Neural progenitor cell (in vitro differentiated cells): ENCODE measurements around the gene CDK2AP2. TPM values are rescaled to one million over a fixed set of nuclear protein-coding genes. Genes with fewer than 3 reads are reported as not detected.

Experiments used
- DNase-seq: peaks from one replicate; pipeline ENCODE4 v3.0.0-alpha.2; 2016; ENCODE audit warnings: low spot score
- H2AFZ ChIP-seq: fragments of 200-600 bp; sonication (generic); replicated peaks from 2 replicates; pipeline ENCODE4 v1.6.1; 2016; ENCODE audit warnings: antibody characterized with exemption
- H3F3A ChIP-seq: fragments of 200-600 bp; sonication (generic); 2 replicates; pipeline ENCODE4 v1.6.1; 2016; ENCODE audit warnings: antibody characterized with exemption, low read depth
- H3K27ac ChIP-seq: fragments of 200-600 bp; sonication (generic); 2 replicates; pipeline ENCODE4 v1.5.1; 2016; ENCODE audit warnings: mild to moderate bottlenecking
- H3K27me3 ChIP-seq: fragments of 200-600 bp; sonication (generic); 2 replicates; pipeline ENCODE4 v1.6.1; 2016; ENCODE audit warnings: mild to moderate bottlenecking, moderate library complexity
- H3K36me3 ChIP-seq: fragments of 200-600 bp; sonication (generic); 2 replicates; pipeline ENCODE4 v1.5.1; 2016
- H3K4me1 ChIP-seq: fragments of 200-600 bp; sonication (generic); 2 replicates; pipeline ENCODE4 v1.6.1; 2016; ENCODE audit warnings: mixed run types
- H3K4me2 ChIP-seq: fragments of 200-600 bp; sonication (generic); 2 replicates; pipeline ENCODE4 v1.6.1; 2016
- H3K4me3 ChIP-seq: fragments of 200-600 bp; sonication (generic); 2 replicates; pipeline ENCODE4 v1.5.1; 2016
- H3K79me2 ChIP-seq: fragments of 200-600 bp; sonication (generic); 2 replicates; pipeline ENCODE4 v1.6.1; 2016; ENCODE audit warnings: low read depth
- H3K9ac ChIP-seq: fragments of 200-600 bp; sonication (generic); 2 replicates; pipeline ENCODE4 v1.6.1; 2016
- H3K9me3 ChIP-seq: fragments of 200-600 bp; sonication (generic); 2 replicates; pipeline ENCODE4 v1.5.1; 2016; ENCODE audit warnings: low read depth
- H4K20me1 ChIP-seq: fragments of 200-600 bp; sonication (generic); 2 replicates; pipeline ENCODE4 v1.6.1; 2016; ENCODE audit warnings: low read depth
- H3K27ac Mint-ChIP-seq: 3 replicates; pipeline ENCODE4 v1.8.0; 2021; ENCODE audit warnings: mixed read lengths
- H3K27me3 Mint-ChIP-seq: 2 replicates; pipeline ENCODE4 v1.8.0; 2022; ENCODE audit warnings: low read depth, mild to moderate bottlenecking, inconsistent platforms, moderate library complexity, mixed read lengths; ENCODE audit not compliant: insufficient read depth
- H3K36me3 Mint-ChIP-seq: 3 replicates; pipeline ENCODE4 v1.8.0; 2021; ENCODE audit warnings: mixed read lengths
- H3K4me1 Mint-ChIP-seq: 3 replicates; pipeline ENCODE4 v1.8.0; 2021; ENCODE audit warnings: mixed read lengths
- H3K4me3 Mint-ChIP-seq: 3 replicates; pipeline ENCODE4 v1.8.0; 2021; ENCODE audit warnings: mild to moderate bottlenecking, moderate library complexity, mixed read lengths
- H3K9me3 Mint-ChIP-seq: 3 replicates; pipeline ENCODE4 v1.8.0; 2020; ENCODE audit warnings: mixed read lengths
- EZH2 ChIP-seq: fragments of 200-600 bp; sonication (generic); IDR thresholded peaks from 2 replicates; pipeline ENCODE4 v1.6.1; 2017; ENCODE audit warnings: antibody characterized with exemption, mild to moderate bottlenecking, moderate library complexity
- EZH2phosphoT487 ChIP-seq: fragments of 200-600 bp; sonication (generic); IDR thresholded peaks from 2 replicates; pipeline ENCODE4 v1.6.1; 2017; ENCODE audit warnings: antibody characterized with exemption
- total RNA-seq: library from RNA; depleted of rRNA; stranded (reverse); fragments of >200 nt; gene quantifications from 2 replicates; pipeline ENCODE4 v1.2.3, GENCODE V29; 2015; ENCODE audit warnings: low replicate concordance
- TF ChIP-seq, protein P1 (sequence below): fragments of 200-600 bp; sonication (generic); IDR thresholded peaks from 2 replicates; pipeline ENCODE4 v1.5.1; 2017; ENCODE audit warnings: antibody characterized with exemption, mild to moderate bottlenecking

CDK2AP2 gene
- total RNA-seq, 1 donor from 2014 or later: 2.1 TPM

DNA sequence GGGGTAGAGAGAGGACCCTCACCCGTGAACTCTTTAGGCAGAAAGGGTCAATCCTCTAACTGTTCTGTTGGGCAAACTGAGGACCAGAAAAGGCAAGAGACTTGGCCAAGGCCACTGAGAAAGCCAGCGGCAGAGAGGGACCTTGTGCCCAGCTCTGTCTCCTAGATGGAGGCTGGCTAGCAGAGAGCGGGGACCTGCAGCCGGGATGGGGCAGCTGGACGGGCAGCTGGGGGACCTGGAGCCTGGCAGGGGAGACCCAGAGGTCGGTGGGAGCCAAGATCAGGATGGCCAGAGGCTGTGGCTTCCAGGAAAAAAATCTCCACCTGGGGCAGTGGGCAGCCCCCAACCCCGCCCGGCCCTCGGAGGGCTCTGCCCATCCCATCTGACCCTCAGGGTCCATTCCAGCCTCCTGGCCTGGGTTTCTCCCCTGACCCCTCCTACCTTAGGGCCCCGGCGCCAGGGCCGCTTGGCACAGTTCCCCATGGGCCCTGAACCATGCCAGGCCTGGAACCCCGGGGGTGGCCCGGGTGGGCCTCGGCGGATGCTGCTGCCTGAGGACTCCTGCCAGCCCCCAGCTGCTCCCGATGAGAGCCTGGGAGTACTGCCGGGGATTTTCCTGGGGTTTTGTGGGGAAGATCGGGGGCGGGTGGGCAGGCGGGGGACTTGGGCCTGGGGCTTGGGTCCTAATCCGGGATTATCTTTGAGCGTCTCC lies 15.0 kb upstream of the CDK2AP2 start, which contains the start of gene CABP2:
Gene CABP2, minus strand, starts transcription at position 603 of the 712 bp plus-strand sequence. Its CDS starts 120 bp downstream, at position 483.
- Histone ChIP-seq H3F3A (no peaks in the 10 kb centered on the region), H3K27me3 (no peaks in the 10 kb centered on the region), H3K79me2 (no peaks in the 10 kb centered on the region), H3K4me2 (no peak within 1 kb of the TSS), H3K4me3 (no peak within 1 kb of the TSS), H3K9ac (no peak within 1 kb of the TSS), H4K20me1 (no peaks in the 10 kb centered on the region), H3K4me1 (no peaks in the 10 kb centered on the region), H2AFZ (no peak within 1 kb of the TSS), H3K27ac (no peak within 1 kb of the TSS), H3K9me3 (no peaks in the 10 kb centered on the region), H3K36me3 (no peaks in the 10 kb centered on the region)
- DNase-seq: peak; percentile 17
- TF ChIP-seq, protein P1, sequence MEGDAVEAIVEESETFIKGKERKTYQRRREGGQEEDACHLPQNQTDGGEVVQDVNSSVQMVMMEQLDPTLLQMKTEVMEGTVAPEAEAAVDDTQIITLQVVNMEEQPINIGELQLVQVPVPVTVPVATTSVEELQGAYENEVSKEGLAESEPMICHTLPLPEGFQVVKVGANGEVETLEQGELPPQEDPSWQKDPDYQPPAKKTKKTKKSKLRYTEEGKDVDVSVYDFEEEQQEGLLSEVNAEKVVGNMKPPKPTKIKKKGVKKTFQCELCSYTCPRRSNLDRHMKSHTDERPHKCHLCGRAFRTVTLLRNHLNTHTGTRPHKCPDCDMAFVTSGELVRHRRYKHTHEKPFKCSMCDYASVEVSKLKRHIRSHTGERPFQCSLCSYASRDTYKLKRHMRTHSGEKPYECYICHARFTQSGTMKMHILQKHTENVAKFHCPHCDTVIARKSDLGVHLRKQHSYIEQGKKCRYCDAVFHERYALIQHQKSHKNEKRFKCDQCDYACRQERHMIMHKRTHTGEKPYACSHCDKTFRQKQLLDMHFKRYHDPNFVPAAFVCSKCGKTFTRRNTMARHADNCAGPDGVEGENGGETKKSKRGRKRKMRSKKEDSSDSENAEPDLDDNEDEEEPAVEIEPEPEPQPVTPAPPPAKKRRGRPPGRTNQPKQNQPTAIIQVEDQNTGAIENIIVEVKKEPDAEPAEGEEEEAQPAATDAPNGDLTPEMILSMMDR: no peak
- no peak for TF ChIP-seq EZH2
- no peak for TF ChIP-seq EZH2phosphoT487
- Mint-ChIP-seq H3K9me3 (peaks cover 8% of the 10 kb centered on the region), H3K27me3 (peaks cover 12% of the 10 kb centered on the region), H3K4me1 (peaks cover 11% of the 10 kb centered on the region), H3K36me3 (no peaks in the 10 kb centered on the region), H3K4me3 (no peak within 1 kb of the TSS), H3K27ac (no peak within 1 kb of the TSS)

DNA sequence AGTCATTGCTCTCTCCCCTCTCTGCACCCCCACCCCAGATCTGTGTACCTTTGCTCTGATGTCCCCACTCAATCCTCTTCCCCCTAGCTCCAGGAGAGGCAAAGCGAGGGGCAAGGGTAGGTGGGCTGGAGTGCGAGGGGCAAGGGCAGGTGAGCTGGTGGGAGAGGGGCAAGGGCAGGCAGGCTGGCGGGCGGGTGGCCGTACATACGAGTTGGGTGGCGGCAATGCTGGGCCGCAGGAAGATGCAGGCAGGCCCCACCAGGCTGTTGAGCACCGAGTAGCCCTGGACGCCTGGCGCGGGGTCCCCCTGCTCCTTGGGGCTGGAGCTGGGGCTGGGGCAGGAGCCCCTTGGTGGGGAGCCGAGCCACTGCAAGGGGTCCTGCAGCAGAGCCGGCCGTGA lies 14.4 kb upstream of the CDK2AP2 start:
- H3K36me3 Mint-ChIP-seq: no peaks in the 10 kb centered on the region
- Histone ChIP-seq H3K4me2 (no peak overlapping the region), H3F3A (no peaks in the 10 kb centered on the region), H2AFZ (no peak overlapping the region), H4K20me1 (no peaks in the 10 kb centered on the region), H3K9ac (no peak overlapping the region), H3K9me3 (no peaks in the 10 kb centered on the region), H3K36me3 (no peaks in the 10 kb centered on the region), H3K4me1 (no peaks in the 10 kb centered on the region), H3K79me2 (no peaks in the 10 kb centered on the region), H3K27me3 (no peaks in the 10 kb centered on the region), H3K4me3 (no peak overlapping the region), H3K27ac (no peak overlapping the region)
- TF ChIP-seq EZH2 (no peak), EZH2phosphoT487 (no peak)
- TF ChIP-seq, protein P1: no peak
- H3K4me3 Mint-ChIP-seq: no peak overlapping the region
- peaks cover 10% of the 10 kb centered on the region for H3K27me3 Mint-ChIP-seq
- H3K27ac Mint-ChIP-seq: no peak overlapping the region
- H3K9me3 Mint-ChIP-seq: peaks cover 5% of the 10 kb centered on the region
- DNase-seq: no peak
- peaks cover 11% of the 10 kb centered on the region for H3K4me1 Mint-ChIP-seq

DNA sequence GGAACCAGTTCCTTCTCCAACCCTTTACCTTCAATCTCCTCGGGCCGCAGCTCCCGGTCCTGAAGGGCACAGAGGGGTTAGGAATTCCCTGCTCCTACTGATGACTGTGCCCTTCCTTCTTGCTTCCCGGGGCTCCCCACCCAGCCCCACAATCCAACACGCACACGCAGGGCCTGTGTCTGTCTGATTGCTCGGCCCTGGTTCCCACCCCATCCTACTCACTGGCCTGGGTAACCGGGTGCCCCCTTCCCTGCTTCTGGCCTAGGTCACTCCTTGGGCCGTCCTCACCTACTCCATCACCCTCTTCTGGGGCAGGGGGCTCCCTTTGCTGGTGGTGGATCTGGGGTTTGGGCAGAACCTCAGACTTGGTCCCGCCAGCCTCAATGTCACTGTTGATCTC lies 14.0 kb upstream of the CDK2AP2 start:
- Mint-ChIP-seq H3K4me1 (peaks cover 11% of the 10 kb centered on the region), H3K9me3 (peaks cover 4% of the 10 kb centered on the region), H3K4me3 (no peak overlapping the region), H3K36me3 (no peaks in the 10 kb centered on the region), H3K27me3 (peaks cover 12% of the 10 kb centered on the region), H3K27ac (no peak overlapping the region)
- TF ChIP-seq EZH2 (no peak), EZH2phosphoT487 (no peak)
- TF ChIP-seq, protein P1: no peak
- DNase-seq: no peak
- H3K4me3 ChIP-seq: no peak overlapping the region
- no peak overlapping the region for H2AFZ ChIP-seq
- H3K36me3 ChIP-seq: no peaks in the 10 kb centered on the region
- no peaks in the 10 kb centered on the region for H3F3A ChIP-seq
- no peaks in the 10 kb centered on the region for H3K9me3 ChIP-seq
- H3K4me1 ChIP-seq: no peaks in the 10 kb centered on the region
- H3K79me2 ChIP-seq: no peaks in the 10 kb centered on the region
- H3K4me2 ChIP-seq: no peak overlapping the region
- H3K9ac ChIP-seq: no peak overlapping the region
- H3K27me3 ChIP-seq: no peaks in the 10 kb centered on the region
- H3K27ac ChIP-seq: no peak overlapping the region
- H4K20me1 ChIP-seq: no peaks in the 10 kb centered on the region
